Stomach (tissue), 9 donors: Measurements from ENCODE around the gene DIDO1. TPM values are rescaled to one million over a fixed set of nuclear protein-coding genes. Genes with fewer than 3 reads are reported as not detected.
A peak's percentile ranks its signal among the peaks of the same experiment; 100 is the strongest.

Source experiments
- DNase-seq, 2 donors: peaks; one replicate each; pipeline versions ENCODE4 v3.0.0 to v3.0.0-alpha.2; 2013 to 2019
- H3K27ac ChIP-seq, 5 donors: fragments of 200-600 bp in 4 of 5; sonication (generic) in 4 of 5; one replicate each; pipeline ENCODE4 v1.5.1; 2013 to 2019; ENCODE audit warnings: mild to moderate bottlenecking in 1 of 5, moderate library complexity in 1 of 5
- H3K27me3 ChIP-seq, 3 donors: fragments of 200-600 bp; sonication (generic); one replicate each; pipeline ENCODE4 v1.5.1; 2017 to 2019; ENCODE audit warnings: mixed run types in 1 of 3
- H3K36me3 ChIP-seq, 4 donors: fragments of 200-600 bp; sonication (generic); 1 replicate in 3 of 4; 2 replicates in 1 of 4; pipeline ENCODE4 v1.5.1; 2016 to 2019
- H3K4me1 ChIP-seq, 4 donors: fragments of 200-600 bp; sonication (generic); one replicate each; pipeline ENCODE4 v1.5.1; 2016 to 2019
- H3K4me3 ChIP-seq, 4 donors: fragments of 200-600 bp; sonication (generic) in 3 of 4; one replicate each; pipeline ENCODE4 v1.5.1; 2016 to 2019; ENCODE audit warnings: mild to moderate bottlenecking in 1 of 4
- H3K9me3 ChIP-seq, 4 donors: fragments of 200-600 bp; sonication (generic); one replicate each; pipeline ENCODE4 v1.5.1; 2016 to 2019
- EP300 ChIP-seq: sonication (generic); formaldehyde crosslinking; IDR thresholded peaks from one replicate; pipeline ENCODE4 v1.6.1; 2017; ENCODE audit warnings: antibody characterized with exemption
- POLR2A ChIP-seq, 4 donors: fragments of 450-650 bp; IDR thresholded peaks; one replicate each; pipeline ENCODE4 v1.6.1; 2016; ENCODE audit warnings: antibody characterized with exemption in 4 of 4, control low read depth in 2 of 4, mild to moderate bottlenecking in 1 of 4, moderate library complexity in 1 of 4
- POLR2AphosphoS5 ChIP-seq, 3 donors: sonication (generic); formaldehyde crosslinking; IDR thresholded peaks; one replicate each; pipeline ENCODE4 v1.6.1; 2016; ENCODE audit warnings: antibody characterized with exemption in 3 of 3
- WGBS, 5 donors: extraction: QIAGEN DNeasy Blood & Tissue Kit in 3 of 5; methylation state at CpG; one replicate each; pipeline versions ENCODE4 v1.1.5 to v1.1.7; 2013 to 2018; 5-methylcytosine and 5-hydroxymethylcytosine counted together
- intact Hi-C: fragments of 100-400 bp; cut with DNase I; formaldehyde crosslinking; loops from one replicate; pipeline ENCODE4 v1.15.1; 2023; ENCODE audit warnings: low total_unique reads
- polyA plus RNA-seq, 3 donors: library from polyadenylated mRNA; stranded (reverse); fragments of 200-250 nt; gene quantifications; one replicate each; pipeline ENCODE4 v1.2.3, GENCODE V29; 2013
- total RNA-seq, 5 donors: library from RNA; depleted of rRNA; stranded (reverse); fragments of >200 nt; gene quantifications; one replicate each; pipeline versions ENCODE4 v1.1.0 to v1.2.3, GENCODE V29; 2014 to 2016
- TF ChIP-seq, protein P1 (sequence below), 7 experiments: fragments of 450-650 bp in 4 of 7; fragments of 200-600 bp in 3 of 7; sonication (generic) in 3 of 7; IDR thresholded peaks; one replicate each; pipeline ENCODE4 v1.5.1; 2016 to 2019; ENCODE audit warnings: antibody characterized with exemption in 7 of 7, control low read depth in 2 of 7, mild to moderate bottlenecking in 1 of 7
- donor health status: healthy with polysubstance abuse.
- donor health status: Bipolar disorder and iron deficiency.
- donor health status: healthy.

Gene DIDO1
- total and polyA plus RNA-seq, 8 donors = 8.1 to 117 (median 57.7) TPM

GRCh38 chr20:62886709-62887058, 39.6 kb downstream of the DIDO1 start:
- intact Hi-C loops = no loop called here
- H3K27ac ChIP-seq = peak overlapping the region in 2 of 5 donors; percentile 44 to 57
- DNase-seq = no peak
- no peak overlapping the region for H3K4me3 ChIP-seq
- TF ChIP-seq, protein P1, sequence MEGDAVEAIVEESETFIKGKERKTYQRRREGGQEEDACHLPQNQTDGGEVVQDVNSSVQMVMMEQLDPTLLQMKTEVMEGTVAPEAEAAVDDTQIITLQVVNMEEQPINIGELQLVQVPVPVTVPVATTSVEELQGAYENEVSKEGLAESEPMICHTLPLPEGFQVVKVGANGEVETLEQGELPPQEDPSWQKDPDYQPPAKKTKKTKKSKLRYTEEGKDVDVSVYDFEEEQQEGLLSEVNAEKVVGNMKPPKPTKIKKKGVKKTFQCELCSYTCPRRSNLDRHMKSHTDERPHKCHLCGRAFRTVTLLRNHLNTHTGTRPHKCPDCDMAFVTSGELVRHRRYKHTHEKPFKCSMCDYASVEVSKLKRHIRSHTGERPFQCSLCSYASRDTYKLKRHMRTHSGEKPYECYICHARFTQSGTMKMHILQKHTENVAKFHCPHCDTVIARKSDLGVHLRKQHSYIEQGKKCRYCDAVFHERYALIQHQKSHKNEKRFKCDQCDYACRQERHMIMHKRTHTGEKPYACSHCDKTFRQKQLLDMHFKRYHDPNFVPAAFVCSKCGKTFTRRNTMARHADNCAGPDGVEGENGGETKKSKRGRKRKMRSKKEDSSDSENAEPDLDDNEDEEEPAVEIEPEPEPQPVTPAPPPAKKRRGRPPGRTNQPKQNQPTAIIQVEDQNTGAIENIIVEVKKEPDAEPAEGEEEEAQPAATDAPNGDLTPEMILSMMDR (IDR thresholded peaks at IDR 0.05) = no peak
- TF ChIP-seq POLR2AphosphoS5 (IDR thresholded peaks at IDR 0.05) (no peak), POLR2A (IDR thresholded peaks at IDR 0.05) (no peak), EP300 (no peak)
- H3K36me3 ChIP-seq = peaks cover 54 to 70% (median 63%) of the 10 kb centered on the region in 4 donors
- 75 to 81% (median 76%) methylated on average over 7 of the region's 7 CpGs for WGBS, 5 donors
- H3K4me1 ChIP-seq = peaks cover 0 to 18% (median 10%) of the 10 kb centered on the region in 4 donors
- no peaks in the 10 kb centered on the region for H3K27me3 ChIP-seq
- no peaks in the 10 kb centered on the region for H3K9me3 ChIP-seq

DNA sequence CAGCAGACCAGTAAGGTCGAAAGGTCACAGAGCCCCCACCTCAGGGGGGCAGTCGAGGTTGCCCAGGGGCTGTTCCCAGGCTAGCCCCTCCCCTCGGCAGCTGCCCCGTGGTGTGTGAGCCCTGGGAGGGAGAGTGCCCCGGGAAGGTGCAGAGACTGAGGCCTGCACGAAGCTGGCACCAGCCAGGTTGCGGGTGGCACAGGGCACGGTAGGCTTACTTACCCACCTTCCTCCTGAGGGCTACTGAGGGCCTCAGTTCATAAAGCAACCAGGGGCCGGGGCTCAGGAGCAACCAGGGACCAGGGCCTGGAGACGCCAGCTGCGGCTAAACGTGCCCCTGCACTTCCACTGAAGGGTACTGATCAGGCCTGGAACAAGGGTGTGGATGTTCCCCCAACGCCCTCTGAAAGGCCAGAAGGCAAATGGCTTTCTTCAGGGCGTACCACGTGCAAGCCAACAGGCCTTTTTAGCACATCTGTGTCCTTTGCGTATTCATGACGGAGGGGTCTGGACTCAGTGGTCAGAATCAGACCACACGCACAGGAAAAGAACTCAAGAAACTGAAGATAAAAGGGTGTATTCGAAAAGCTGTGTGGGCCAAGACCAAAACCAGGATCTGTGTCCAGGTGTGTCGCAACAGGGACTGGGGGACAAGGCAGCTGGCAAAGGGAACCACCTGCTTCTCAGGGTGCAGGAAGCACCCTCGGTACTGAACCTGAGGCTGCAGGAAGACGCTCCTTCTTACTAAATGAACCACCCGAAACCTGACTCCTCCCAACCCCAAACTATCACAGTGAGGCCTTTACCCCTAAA, 40.2 kb downstream of the DIDO1 start:
- intact Hi-C loops = no loop called here
- peaks cover 53 to 70% (median 63%) of the 10 kb centered on the region in 4 donors for H3K36me3 ChIP-seq
- TF ChIP-seq, protein P1 (IDR thresholded peaks at IDR 0.05) = no peak
- TF ChIP-seq POLR2AphosphoS5 (IDR thresholded peaks at IDR 0.05) (no peak), POLR2A (IDR thresholded peaks at IDR 0.05) (no peak), EP300 (no peak)
- H3K9me3 ChIP-seq = no peaks in the 10 kb centered on the region
- DNase-seq = no peak
- peaks cover 0 to 18% (median 10%) of the 10 kb centered on the region in 4 donors for H3K4me1 ChIP-seq
- peak overlapping the region in 1 of 5 donors; percentile 18 for H3K27ac ChIP-seq
- 80 to 86% (median 83%) methylated on average over 21 to 23 of the region's 23 CpGs for WGBS, 5 donors
- no peak overlapping the region for H3K4me3 ChIP-seq
- H3K27me3 ChIP-seq = no peaks in the 10 kb centered on the region

- Histone ChIP-seq H3K36me3 (peaks cover 48 to 70% (median 63%) of the 10 kb centered on the region in 4 donors), H3K27me3 (no peaks in the 10 kb centered on the region), H3K4me3 (no peak overlapping the region), H3K9me3 (no peaks in the 10 kb centered on the region), H3K27ac (no peak overlapping the region), H3K4me1 (peaks cover 0 to 18% (median 10%) of the 10 kb centered on the region in 4 donors)
- no peak for DNase-seq
- WGBS, 5 donors = 77 to 83% (median 79%) methylated on average over 20 of the region's 20 CpGs
- intact Hi-C loops = no loop called here
- TF ChIP-seq, protein P1 (IDR thresholded peaks at IDR 0.05) = no peak
- TF ChIP-seq EP300 = no peak
- TF ChIP-seq POLR2A (IDR thresholded peaks at IDR 0.05) = no peak
- TF ChIP-seq POLR2AphosphoS5 (IDR thresholded peaks at IDR 0.05) = no peak
Observed at GRCh38 chr20:62885046-62885895, 41.0 kb downstream of the DIDO1 start.

DNA sequence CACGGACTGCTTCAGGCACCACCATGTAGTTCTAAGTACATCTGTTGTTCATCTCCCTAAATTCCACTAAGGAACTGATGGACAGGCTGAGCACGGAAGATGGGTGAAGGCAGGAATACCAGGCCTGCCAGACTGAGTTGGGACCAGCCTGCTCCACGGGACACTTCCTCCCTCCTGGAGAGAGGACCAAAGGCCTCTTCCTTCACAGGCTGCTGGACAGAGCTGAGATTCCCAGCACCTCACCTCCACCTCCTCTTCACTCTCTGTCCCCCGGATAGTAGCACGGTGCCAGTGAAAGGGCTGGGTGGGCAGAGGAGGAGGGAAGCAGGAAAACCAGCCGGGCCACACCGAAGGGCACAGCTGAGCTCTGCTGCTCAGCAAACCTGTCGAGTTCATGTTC, 41.7 kb downstream of the DIDO1 start:
- intact Hi-C loops = no loop called here
- peaks cover 45 to 70% (median 63%) of the 10 kb centered on the region in 4 donors for H3K36me3 ChIP-seq
- no peak overlapping the region for H3K4me3 ChIP-seq
- WGBS, 5 donors = 74 to 81% (median 77%) methylated on average over 7 to 8 of the region's 8 CpGs
- H3K27me3 ChIP-seq = no peaks in the 10 kb centered on the region
- no peak overlapping the region for H3K27ac ChIP-seq
- H3K4me1 ChIP-seq = peaks cover 0 to 18% (median 10%) of the 10 kb centered on the region in 4 donors
- no peaks in the 10 kb centered on the region for H3K9me3 ChIP-seq
- DNase-seq = no peak
- no peak for TF ChIP-seq EP300
- no peak for TF ChIP-seq POLR2A (IDR thresholded peaks at IDR 0.05)
- TF ChIP-seq, protein P1 (IDR thresholded peaks at IDR 0.05) = no peak
- no peak for TF ChIP-seq POLR2AphosphoS5 (IDR thresholded peaks at IDR 0.05)
